Neuronal stem cell (in vitro differentiated cells): ENCODE measurements around the gene HS2ST1.

Source experiments
- DNase-seq: peaks from one replicate; pipeline ENCODE4 v3.0.0-alpha.2; 2013; ENCODE audit warnings: low spot score
- H2AFZ ChIP-seq: one replicate; pipeline ENCODE4 v1.6.1; 2013; ENCODE audit warnings: mild to moderate bottlenecking, low read length, inconsistent platforms
- H2AK5ac ChIP-seq: 2 replicates; pipeline ENCODE4 v1.6.1; 2013; ENCODE audit warnings: low read depth, mild to moderate bottlenecking, inconsistent platforms, low read length, moderate library complexity, mixed read lengths
- H2BK120ac ChIP-seq: 2 replicates; pipeline ENCODE4 v1.6.1; 2013; ENCODE audit warnings: low read depth, mild to moderate bottlenecking, inconsistent platforms, low read length, moderate library complexity, mixed read lengths
- H2BK12ac ChIP-seq: one replicate; pipeline ENCODE4 v1.6.1; 2013; ENCODE audit warnings: low read length, inconsistent platforms
- H2BK15ac ChIP-seq: 2 replicates; pipeline ENCODE4 v1.6.1; 2013; ENCODE audit warnings: mild to moderate bottlenecking, low read length, inconsistent platforms, mixed read lengths
- H2BK5ac ChIP-seq: one replicate; pipeline ENCODE4 v1.6.1; 2013; ENCODE audit warnings: inconsistent platforms, mild to moderate bottlenecking, low read length, moderate library complexity
- H3K14ac ChIP-seq: one replicate; pipeline ENCODE4 v1.6.1; 2013; ENCODE audit warnings: low read length, inconsistent platforms
- H3K18ac ChIP-seq: 2 replicates; pipeline ENCODE4 v1.6.1; 2013; ENCODE audit warnings: low read length, inconsistent platforms
- H3K23ac ChIP-seq: 2 replicates; pipeline ENCODE4 v1.6.1; 2013; ENCODE audit warnings: low read depth, mild to moderate bottlenecking, mixed read lengths, low read length, inconsistent platforms; ENCODE audit not compliant: poor library complexity
- H3K27ac ChIP-seq: replicated peaks from 3 replicates; pipeline ENCODE4 v1.5.1; 2013; ENCODE audit warnings: low read length, inconsistent platforms
- H3K27me3 ChIP-seq, 3 experiments: 2 replicates each; pipeline ENCODE4 v1.6.1; 2013; ENCODE audit warnings: low read length in 3 of 3, mild to moderate bottlenecking in 2 of 3, inconsistent platforms in 1 of 3, low read depth in 1 of 3, mixed read lengths in 1 of 3, moderate library complexity in 1 of 3; ENCODE audit not compliant: control insufficient read depth in 3 of 3, insufficient read depth in 3 of 3
- H3K36me3 ChIP-seq, 2 donors: replicated peaks in 1 of 2; 2 replicates each; pipeline ENCODE4 v1.6.1; 2013; ENCODE audit warnings: low read length in 2 of 2; ENCODE audit not compliant: control insufficient read depth in 2 of 2, insufficient read depth in 2 of 2
- H3K4ac ChIP-seq: 2 replicates; pipeline ENCODE4 v1.6.1; 2013; ENCODE audit warnings: inconsistent platforms, mild to moderate bottlenecking, low read length, moderate library complexity
- H3K4me1 ChIP-seq, 2 donors: 1 replicate in 1 of 2; 2 replicates in 1 of 2; pipeline ENCODE4 v1.6.1; 2013; ENCODE audit warnings: low read length in 2 of 2, low read depth in 1 of 2; ENCODE audit not compliant: control insufficient read depth in 2 of 2, insufficient read depth in 1 of 2
- H3K4me2 ChIP-seq: one replicate; pipeline ENCODE4 v1.6.1; 2013; ENCODE audit warnings: mild to moderate bottlenecking, low read length, inconsistent platforms; ENCODE audit not compliant: insufficient read depth, poor library complexity, severe bottlenecking
- H3K4me3 ChIP-seq, 2 donors: 2 replicates each; pipeline ENCODE4 v1.5.1; 2013; ENCODE audit warnings: low read length in 2 of 2, mild to moderate bottlenecking in 2 of 2, inconsistent platforms in 1 of 2, moderate library complexity in 1 of 2
- H3K79me1 ChIP-seq: one replicate; pipeline ENCODE4 v1.6.1; 2013; ENCODE audit warnings: low read depth, mild to moderate bottlenecking, inconsistent platforms, low read length, moderate library complexity
- H3K9ac ChIP-seq: one replicate; pipeline ENCODE4 v1.6.1; 2013; ENCODE audit warnings: mild to moderate bottlenecking, low read depth, low read length, inconsistent platforms; ENCODE audit not compliant: poor library complexity
- H3K9me3 ChIP-seq, 2 donors: replicated peaks in 1 of 2; 2 replicates each; pipeline versions ENCODE3 to v1.6.1; 2013; ENCODE audit warnings: low read length in 2 of 2, mild to moderate bottlenecking in 2 of 2, inconsistent platforms in 1 of 2, low read depth in 1 of 2, mixed read lengths in 1 of 2, moderate library complexity in 1 of 2; ENCODE audit not compliant: control insufficient read depth in 2 of 2, insufficient read depth in 1 of 2
- H4K8ac ChIP-seq: one replicate; pipeline ENCODE4 v1.6.1; 2013; ENCODE audit warnings: low read depth, mild to moderate bottlenecking, inconsistent platforms, low read length, moderate library complexity
- H4K91ac ChIP-seq: one replicate; pipeline ENCODE4 v1.6.1; 2013; ENCODE audit warnings: low read length, low read depth, mild to moderate bottlenecking, inconsistent platforms; ENCODE audit not compliant: poor library complexity
- WGBS, 2 donors: extraction: QIAGEN DNeasy Blood & Tissue Kit; methylation state at CpG; one replicate each; pipeline ENCODE4 v1.1.7; 2013; ENCODE audit warnings: missing lambda C conversion rate in 2 of 2, mixed read lengths in 1 of 2; ENCODE audit not compliant: insufficient read length in 2 of 2, insufficient replicate concordance in 1 of 2; ENCODE audit errors: extremely low coverage in 2 of 2; 5-methylcytosine and 5-hydroxymethylcytosine counted together

The HS2ST1 gene

DNA sequence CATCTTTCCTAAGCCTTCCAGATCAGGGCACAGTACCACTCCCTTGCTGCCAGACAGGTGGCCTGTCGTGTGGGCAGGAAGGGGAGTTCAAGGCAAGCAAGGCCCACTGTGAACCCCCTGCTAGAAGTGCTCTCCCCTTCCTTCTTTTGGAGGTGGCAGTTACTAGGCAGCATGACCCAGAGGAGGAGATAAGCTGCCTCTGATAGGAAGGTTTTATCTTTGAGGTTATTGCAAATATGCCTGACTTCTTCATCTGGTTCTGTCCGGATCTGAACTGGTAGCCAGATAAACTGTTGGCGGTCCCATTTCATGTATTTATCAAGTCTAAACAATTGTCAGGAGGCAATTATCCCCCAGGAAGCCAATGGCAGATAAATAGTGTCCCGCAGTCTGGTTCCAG is 216.0 kb downstream of the HS2ST1 start:
- Histone ChIP-seq H3K4me3 (no peak overlapping the region), H3K27me3 (peaks cover 0 to 20% (median 3%) of the 10 kb centered on the region in 3 experiments), H3K18ac (no peak overlapping the region)

GRCh38 chr1:87131809-87132283 is 217.4 kb downstream of the HS2ST1 start:
- Histone ChIP-seq H4K91ac (no peak overlapping the region), H3K4me2 (peak overlapping the region; percentile 87), H2BK12ac (no peak overlapping the region), H2AK5ac (no peak overlapping the region), H3K4me1 (peaks cover 0 to 7% of the 10 kb centered on the region in 2 donors), H3K9me3 (no peaks in the 10 kb centered on the region), H2BK120ac (no peak overlapping the region), H3K23ac (peak overlapping the region; percentile 69), H3K14ac (no peak overlapping the region), H4K8ac (peak overlapping the region; percentile 17), H3K4me3 (peak overlapping the region; percentile 24 to 70), H2AFZ (peak overlapping the region; percentile 92), H3K9ac (peak overlapping the region; percentile 56), H3K4ac (no peak overlapping the region), H3K18ac (peak overlapping the region; percentile 96), H2BK15ac (peak overlapping the region; percentile 46), H3K79me1 (no peaks in the 10 kb centered on the region), H3K36me3 (no peaks in the 10 kb centered on the region), H3K27ac (no peak overlapping the region), H2BK5ac (no peak overlapping the region), H3K27me3 (peaks cover 0 to 20% (median 3%) of the 10 kb centered on the region in 3 experiments)
- WGBS, 2 donors, result no CpG with 5 or more reads among the region's 32 CpGs
- peak; percentile 80 for DNase-seq

More for the DNA sequence above, 216.0 kb downstream of the HS2ST1 start:
- no peak overlapping the region for H2BK5ac ChIP-seq
- no CpG with 5 or more reads among the region's 4 CpGs for WGBS, 2 donors
- no peak overlapping the region for H3K23ac ChIP-seq
- no peak overlapping the region for H2AFZ ChIP-seq
- no peak overlapping the region for H3K4ac ChIP-seq
- H3K9me3 ChIP-seq, result no peaks in the 10 kb centered on the region
- no peak overlapping the region for H3K27ac ChIP-seq
- no peak overlapping the region for H3K14ac ChIP-seq
- no peak overlapping the region for H2BK120ac ChIP-seq
- H3K4me2 ChIP-seq, result no peak overlapping the region
- H3K4me1 ChIP-seq, result peaks cover 0 to 7% of the 10 kb centered on the region in 2 donors
- H3K36me3 ChIP-seq, result no peaks in the 10 kb centered on the region
- H3K79me1 ChIP-seq, result no peaks in the 10 kb centered on the region
- no peak for DNase-seq
- no peak overlapping the region for H2BK12ac ChIP-seq
- H3K9ac ChIP-seq, result no peak overlapping the region
- H4K91ac ChIP-seq, result no peak overlapping the region
- H2AK5ac ChIP-seq, result no peak overlapping the region
- H4K8ac ChIP-seq, result no peak overlapping the region
- no peak overlapping the region for H2BK15ac ChIP-seq

GRCh38 chr1:87132284-87132870 is 217.9 kb downstream of the HS2ST1 start:
- Histone ChIP-seq H3K4me2 (peak overlapping the region; percentile 87), H3K36me3 (no peaks in the 10 kb centered on the region), H4K8ac (peak overlapping the region; percentile 17), H2BK120ac (no peak overlapping the region), H2AK5ac (no peak overlapping the region), H2BK5ac (peak overlapping the region; percentile 1), H3K4ac (no peak overlapping the region), H3K23ac (no peak overlapping the region), H3K27me3 (peaks cover 0 to 24% (median 3%) of the 10 kb centered on the region in 3 experiments), H3K14ac (no peak overlapping the region), H3K18ac (peak overlapping the region; percentile 78), H3K27ac (no peak overlapping the region), H2BK12ac (no peak overlapping the region), H2BK15ac (peak overlapping the region; percentile 46), H4K91ac (no peak overlapping the region), H3K9ac (peak overlapping the region; percentile 56), H3K4me3 (peak overlapping the region in 1 of 2 donors; percentile 70), H3K79me1 (no peaks in the 10 kb centered on the region), H2AFZ (peak overlapping the region; percentile 92), H3K9me3 (no peaks in the 10 kb centered on the region), H3K4me1 (peaks cover 0 to 7% of the 10 kb centered on the region in 2 donors)
- DNase-seq, result no peak
- WGBS, 2 donors, result no CpG with 5 or more reads among the region's 47 CpGs

- Histone ChIP-seq H3K79me1 (no peaks in the 10 kb centered on the region), H2BK12ac (no peak overlapping the region), H3K9me3 (no peaks in the 10 kb centered on the region), H3K27ac (no peak overlapping the region), H3K23ac (no peak overlapping the region), H3K27me3 (peaks cover 0 to 29% (median 3%) of the 10 kb centered on the region in 3 experiments), H2AFZ (no peak overlapping the region), H4K91ac (no peak overlapping the region), H3K4me2 (no peak overlapping the region), H2AK5ac (no peak overlapping the region), H3K4me3 (no peak overlapping the region), H2BK15ac (no peak overlapping the region), H2BK5ac (no peak overlapping the region), H3K18ac (no peak overlapping the region), H4K8ac (no peak overlapping the region), H3K36me3 (no peaks in the 10 kb centered on the region), H3K14ac (no peak overlapping the region), H2BK120ac (no peak overlapping the region), H3K4me1 (peaks cover 0 to 5% of the 10 kb centered on the region in 2 donors), H3K9ac (no peak overlapping the region), H3K4ac (no peak overlapping the region)
- WGBS, 2 donors, result no CpG with 5 or more reads among the region's 6 CpGs
- no peak for DNase-seq
Measured at GRCh38 chr1:87134061-87134460, 219.6 kb downstream of the HS2ST1 start.
